ENCODE results near the gene IFIT3.

The IFIT3 gene

DNA sequence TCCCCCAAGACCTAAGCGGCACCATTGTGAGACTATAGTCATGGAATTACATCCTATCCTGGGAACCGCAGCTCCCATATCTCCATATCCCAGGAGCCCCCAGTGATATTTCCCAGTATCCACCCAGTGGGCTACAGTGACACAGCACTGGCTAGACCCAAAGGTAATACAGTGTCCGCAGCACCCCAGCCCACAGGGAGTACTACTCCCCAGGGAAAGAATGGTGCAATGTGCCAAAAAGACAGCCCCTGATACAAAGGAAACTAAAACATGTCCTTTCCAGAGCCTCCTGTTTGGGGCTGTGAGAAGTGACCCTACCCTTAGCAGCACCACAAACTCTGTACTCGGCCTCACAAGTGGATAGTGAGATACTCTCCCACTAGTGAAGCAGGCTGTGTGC is 30.4 kb upstream of the IFIT3 start:
- peaks cover 9% of the 10 kb centered on the region for H3K4me1 ChIP-seq (ENCODE audit: insufficient read depth, low read length, poor library complexity, severe bottlenecking)
- no peak overlapping the region for H3K9ac ChIP-seq (ENCODE audit: low read depth, low read length, poor library complexity, severe bottlenecking)
- H3K79me2 ChIP-seq (ENCODE audit: insufficient read depth, low read length): no peaks in the 10 kb centered on the region
- TF ChIP-seq EZH2phosphoT487 (IDR thresholded peaks at IDR 0.05; ENCODE audit: borderline replicate concordance): no peak
- TF ChIP-seq, protein P1, sequence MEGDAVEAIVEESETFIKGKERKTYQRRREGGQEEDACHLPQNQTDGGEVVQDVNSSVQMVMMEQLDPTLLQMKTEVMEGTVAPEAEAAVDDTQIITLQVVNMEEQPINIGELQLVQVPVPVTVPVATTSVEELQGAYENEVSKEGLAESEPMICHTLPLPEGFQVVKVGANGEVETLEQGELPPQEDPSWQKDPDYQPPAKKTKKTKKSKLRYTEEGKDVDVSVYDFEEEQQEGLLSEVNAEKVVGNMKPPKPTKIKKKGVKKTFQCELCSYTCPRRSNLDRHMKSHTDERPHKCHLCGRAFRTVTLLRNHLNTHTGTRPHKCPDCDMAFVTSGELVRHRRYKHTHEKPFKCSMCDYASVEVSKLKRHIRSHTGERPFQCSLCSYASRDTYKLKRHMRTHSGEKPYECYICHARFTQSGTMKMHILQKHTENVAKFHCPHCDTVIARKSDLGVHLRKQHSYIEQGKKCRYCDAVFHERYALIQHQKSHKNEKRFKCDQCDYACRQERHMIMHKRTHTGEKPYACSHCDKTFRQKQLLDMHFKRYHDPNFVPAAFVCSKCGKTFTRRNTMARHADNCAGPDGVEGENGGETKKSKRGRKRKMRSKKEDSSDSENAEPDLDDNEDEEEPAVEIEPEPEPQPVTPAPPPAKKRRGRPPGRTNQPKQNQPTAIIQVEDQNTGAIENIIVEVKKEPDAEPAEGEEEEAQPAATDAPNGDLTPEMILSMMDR (conservative IDR thresholded peaks at IDR 0.05; ENCODE audit: low read length): no peak
- H3F3A ChIP-seq (ENCODE audit: low read depth): no peaks in the 10 kb centered on the region
- peaks cover 4% of the 10 kb centered on the region; the same call in 1 of the 2 replicates for H3K9me3 ChIP-seq (ENCODE audit: insufficient read depth, low read depth, low read length)
- no peaks in the 10 kb centered on the region for H3K9me2 ChIP-seq (replicated peaks; ENCODE audit: low read depth, low read length)
- no peaks in the 10 kb centered on the region for H3K27me3 ChIP-seq (ENCODE audit: insufficient read depth, low read length, poor library complexity, severe bottlenecking)
- no peaks in the 10 kb centered on the region for H3K36me3 ChIP-seq (ENCODE audit: insufficient read depth, low read length)
- no peaks in the 10 kb centered on the region for H4K20me1 ChIP-seq (ENCODE audit: insufficient read depth, low read length, poor library complexity, severe bottlenecking)
- no peak overlapping the region for H2AFZ ChIP-seq (ENCODE audit: low read length)
- no peak overlapping the region for H3K4me2 ChIP-seq (ENCODE audit: low read depth, low read length, poor library complexity, severe bottlenecking)
- H3K4me3 ChIP-seq (ENCODE audit: low read length, poor library complexity, severe bottlenecking): no peak overlapping the region

DNA sequence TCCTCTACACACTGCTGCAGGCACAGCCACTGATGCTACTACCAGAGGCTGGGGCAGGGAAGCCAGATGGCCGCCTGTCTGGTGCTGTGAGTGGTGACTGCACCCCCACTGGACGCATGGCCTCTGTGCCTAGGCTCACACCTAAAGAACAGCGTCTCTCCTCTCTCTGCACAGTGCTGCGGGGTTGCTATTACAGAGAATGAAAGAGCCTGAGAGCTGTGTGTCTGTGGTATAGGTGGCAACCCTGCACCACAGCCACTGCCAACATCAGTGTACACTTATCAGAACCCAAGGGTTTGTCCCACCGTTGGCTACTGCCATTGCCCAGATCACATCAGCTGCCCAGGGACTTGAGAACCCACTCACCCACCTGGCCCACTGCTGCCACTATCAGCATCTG is 30.0 kb upstream of the IFIT3 start:
- no peak overlapping the region for H3K9ac ChIP-seq (ENCODE audit: low read depth, low read length, poor library complexity, severe bottlenecking)

DNA sequence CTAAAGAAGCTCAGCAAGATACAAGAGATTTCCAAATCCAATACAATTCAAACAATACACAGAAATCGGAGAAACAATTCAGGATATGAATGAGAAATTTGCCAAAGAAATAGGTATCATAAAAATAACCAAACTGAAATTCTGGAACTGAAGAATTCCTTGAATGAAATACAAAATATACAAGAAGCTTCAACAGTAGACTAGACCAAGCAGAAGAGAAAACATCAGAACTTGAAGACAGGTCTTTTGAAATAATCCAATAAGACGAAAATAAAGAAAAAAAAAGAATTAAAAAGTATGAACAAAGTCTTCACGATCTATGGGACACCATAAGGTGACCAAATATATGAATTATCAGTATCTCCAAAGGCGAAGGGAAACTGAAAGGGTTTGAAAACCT is 28.8 kb upstream of the IFIT3 start:
- Histone ChIP-seq H3K27me3 (ENCODE audit: insufficient read depth, low read length, poor library complexity, severe bottlenecking) (no peaks in the 10 kb centered on the region), H3F3A (ENCODE audit: low read depth) (no peaks in the 10 kb centered on the region), H3K9me2 (replicated peaks; ENCODE audit: low read depth, low read length) (no peaks in the 10 kb centered on the region), H3K9me3 (ENCODE audit: insufficient read depth, low read depth, low read length) (peaks cover 4% of the 10 kb centered on the region; the same call in 1 of the 2 replicates), H4K20me1 (ENCODE audit: insufficient read depth, low read length, poor library complexity, severe bottlenecking) (no peaks in the 10 kb centered on the region), H3K79me2 (ENCODE audit: insufficient read depth, low read length) (0 out of 2 replicates have a peak, but pooled peaks cover 15% of the 10 kb centered on the region), H3K4me1 (ENCODE audit: insufficient read depth, low read length, poor library complexity, severe bottlenecking) (peaks cover 22% of the 10 kb centered on the region), H2AFZ (ENCODE audit: low read length) (no peak overlapping the region), H3K4me3 (ENCODE audit: low read length, poor library complexity, severe bottlenecking) (no peak overlapping the region), H3K36me3 (ENCODE audit: insufficient read depth, low read length) (no peaks in the 10 kb centered on the region), H3K9ac (ENCODE audit: low read depth, low read length, poor library complexity, severe bottlenecking) (no peak overlapping the region), H3K4me2 (ENCODE audit: low read depth, low read length, poor library complexity, severe bottlenecking) (no peak overlapping the region)
- TF ChIP-seq, protein P1 (conservative IDR thresholded peaks at IDR 0.05; ENCODE audit: low read length): no peak

More for the DNA sequence above, 30.0 kb upstream of the IFIT3 start:
- H3K27me3 ChIP-seq (ENCODE audit: insufficient read depth, low read length, poor library complexity, severe bottlenecking): no peaks in the 10 kb centered on the region
- 0 out of 2 replicates have a peak, but pooled peaks cover 3% of the 10 kb centered on the region for H3K79me2 ChIP-seq (ENCODE audit: insufficient read depth, low read length)
- no peaks in the 10 kb centered on the region for H3K9me2 ChIP-seq (replicated peaks; ENCODE audit: low read depth, low read length)
- H3K4me3 ChIP-seq (ENCODE audit: low read length, poor library complexity, severe bottlenecking): no peak overlapping the region
- H2AFZ ChIP-seq (ENCODE audit: low read length): no peak overlapping the region
- no peak for TF ChIP-seq EZH2phosphoT487 (IDR thresholded peaks at IDR 0.05; ENCODE audit: borderline replicate concordance)
- TF ChIP-seq, protein P1 (conservative IDR thresholded peaks at IDR 0.05; ENCODE audit: low read length): no peak
- no peaks in the 10 kb centered on the region for H3F3A ChIP-seq (ENCODE audit: low read depth)
- H4K20me1 ChIP-seq (ENCODE audit: insufficient read depth, low read length, poor library complexity, severe bottlenecking): no peaks in the 10 kb centered on the region
- peaks cover 4% of the 10 kb centered on the region; the same call in 1 of the 2 replicates for H3K9me3 ChIP-seq (ENCODE audit: insufficient read depth, low read depth, low read length)
- no peaks in the 10 kb centered on the region for H3K36me3 ChIP-seq (ENCODE audit: insufficient read depth, low read length)
- H3K4me1 ChIP-seq (ENCODE audit: insufficient read depth, low read length, poor library complexity, severe bottlenecking): peaks cover 13% of the 10 kb centered on the region
- H3K4me2 ChIP-seq (ENCODE audit: low read depth, low read length, poor library complexity, severe bottlenecking): no peak overlapping the region

Measured in Loucy (cell line).